Activated CD4-positive, CD25-positive, alpha-beta regulatory T cell treated with anti-CD3 and anti-CD28 coated beads, Interleukin-2, amount 50 U/mL, for 16 hours (primary cell): Measurements from ENCODE around the gene ATG4A.

ENCODE experiments used
- DNase-seq: peaks from one replicate; pipeline ENCODE4 v3.0.0-alpha.2; 2020; ENCODE audit warnings: low read depth, low spot score

ATG4A gene

DNA sequence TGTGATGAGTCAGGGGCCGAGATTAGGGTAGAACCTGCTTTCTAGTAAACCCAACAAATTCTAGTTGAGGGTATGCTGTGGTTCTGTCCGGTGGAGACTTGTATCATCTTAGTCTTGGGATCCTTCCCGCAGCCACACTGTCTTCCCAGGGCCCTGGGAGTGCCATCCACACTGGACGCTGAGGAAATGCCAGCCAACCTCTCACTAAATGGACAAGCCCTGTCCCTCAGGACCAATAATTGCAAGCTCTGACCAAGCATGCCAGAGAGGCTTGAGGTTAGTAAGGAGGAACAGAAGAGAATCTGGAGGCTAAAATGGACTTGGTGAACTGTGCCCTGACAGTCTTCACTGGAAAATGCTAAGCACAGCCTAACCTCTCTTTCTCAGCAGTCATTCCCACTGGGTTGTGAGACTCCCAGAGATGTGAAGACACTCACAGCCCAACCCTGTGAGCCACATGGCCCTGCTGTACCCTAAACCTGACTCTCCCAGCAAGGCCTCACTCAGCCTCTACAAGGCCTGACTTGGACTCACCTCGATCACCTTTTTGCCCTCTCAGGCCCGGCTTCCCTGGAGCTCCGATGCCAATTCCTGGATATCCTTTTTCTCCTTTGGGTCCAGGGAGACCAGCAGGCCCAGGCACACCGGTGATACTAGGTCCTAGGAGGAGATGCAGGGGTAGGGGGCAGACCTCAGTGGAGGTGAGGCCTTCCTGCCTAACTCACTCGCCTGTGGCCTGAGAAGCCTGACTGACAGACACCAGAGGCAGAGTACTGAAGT is 77.6 kb downstream of the ATG4A start:
- no peak for DNase-seq

DNA sequence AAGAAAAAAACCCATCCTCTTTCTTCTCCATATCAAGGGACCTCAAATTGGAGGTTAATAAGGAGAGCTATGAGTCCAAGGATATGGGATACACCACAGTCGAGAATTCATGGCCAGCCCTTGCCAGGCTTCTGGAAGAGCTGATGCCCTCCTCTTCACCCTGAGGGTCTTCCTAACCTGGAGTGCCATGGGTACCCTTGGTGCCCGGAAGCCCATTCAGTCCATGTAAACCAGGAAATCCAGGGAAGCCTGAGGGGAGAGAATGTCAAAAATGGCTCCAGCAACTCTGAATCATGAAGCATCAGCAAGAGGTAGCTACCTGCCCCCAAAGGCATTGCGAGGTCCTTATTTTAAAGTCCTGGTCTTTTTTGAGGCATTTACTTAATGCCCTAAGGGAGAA is 78.2 kb downstream of the ATG4A start:
- no peak for DNase-seq

DNA sequence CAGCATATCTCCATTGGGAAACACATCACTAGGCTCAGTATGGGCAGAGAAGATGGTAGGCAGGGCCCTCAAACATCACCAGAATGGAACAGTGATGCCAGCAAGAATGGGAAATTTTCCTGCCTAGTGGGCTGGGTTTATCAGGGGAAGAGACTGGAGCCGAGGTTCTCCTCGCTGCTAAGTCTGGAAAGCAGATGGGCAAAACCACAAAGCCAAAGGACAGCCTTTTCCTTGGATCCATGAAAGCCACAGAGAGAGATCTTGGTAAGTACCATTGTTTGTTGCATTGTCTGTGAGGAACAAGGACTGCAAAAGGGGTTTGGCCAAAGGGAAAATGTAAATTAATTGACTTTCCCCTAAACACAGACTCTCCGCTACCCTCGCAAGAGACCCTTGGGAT is 80.1 kb downstream of the ATG4A start:
- no peak for DNase-seq

DNA sequence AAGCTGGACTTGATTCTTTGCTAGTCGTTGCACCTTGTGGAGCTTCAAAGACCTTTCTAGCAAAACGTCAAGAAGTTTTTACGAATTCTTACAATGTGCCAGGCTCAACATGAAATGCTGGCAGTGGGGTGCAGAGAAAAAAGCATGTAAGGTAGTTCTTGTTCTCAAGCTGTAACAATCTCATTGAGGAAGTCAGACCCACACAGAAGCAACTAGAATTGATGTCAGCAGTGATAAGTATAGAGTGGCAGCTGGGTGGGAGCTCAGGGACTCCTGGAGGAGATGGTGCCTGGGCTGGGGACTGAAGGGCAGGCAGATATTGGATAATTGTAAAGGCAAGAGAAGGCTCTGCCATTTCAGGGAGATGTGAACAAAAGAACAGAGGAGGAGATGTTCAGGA is 82.3 kb downstream of the ATG4A start:
- no peak for DNase-seq

DNA sequence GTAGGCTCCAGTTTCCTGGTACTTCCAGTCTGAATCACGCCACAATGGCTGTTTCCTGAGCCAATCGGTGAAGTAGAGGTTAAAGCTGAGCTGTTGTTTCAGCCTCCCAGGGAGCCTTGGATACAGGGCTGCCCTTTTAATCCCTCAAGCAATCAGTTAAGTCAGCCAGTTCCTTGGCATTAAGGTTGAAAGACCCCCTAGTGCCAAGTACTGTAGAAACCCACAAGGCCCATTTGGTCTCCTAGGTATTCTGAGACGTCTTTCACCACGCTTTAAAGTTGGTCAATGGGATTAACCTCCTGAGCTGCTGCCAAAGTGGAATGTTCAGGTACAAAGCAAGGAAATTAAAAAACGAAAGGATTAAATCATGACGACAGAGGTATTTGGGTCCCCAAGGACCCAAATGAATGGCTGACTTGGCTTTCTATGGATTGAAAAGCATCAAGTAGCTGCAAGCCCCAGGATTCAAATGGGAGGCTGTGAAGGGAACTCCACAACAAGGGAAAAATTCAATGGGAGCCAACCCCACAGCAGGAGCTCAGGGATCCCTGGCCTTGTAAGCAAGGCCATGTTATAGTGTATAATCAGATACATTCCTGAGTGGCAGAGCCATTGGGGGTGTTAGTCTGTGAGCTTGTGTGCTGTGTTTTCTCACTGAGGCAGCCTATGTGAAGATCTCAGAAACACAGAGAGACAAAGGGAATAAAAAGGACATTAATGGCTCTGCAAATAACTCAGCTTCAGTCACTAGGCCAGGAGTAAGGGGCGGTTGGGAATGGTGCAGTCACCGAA is 86.0 kb downstream of the ATG4A start:
- no peak for DNase-seq

DNA sequence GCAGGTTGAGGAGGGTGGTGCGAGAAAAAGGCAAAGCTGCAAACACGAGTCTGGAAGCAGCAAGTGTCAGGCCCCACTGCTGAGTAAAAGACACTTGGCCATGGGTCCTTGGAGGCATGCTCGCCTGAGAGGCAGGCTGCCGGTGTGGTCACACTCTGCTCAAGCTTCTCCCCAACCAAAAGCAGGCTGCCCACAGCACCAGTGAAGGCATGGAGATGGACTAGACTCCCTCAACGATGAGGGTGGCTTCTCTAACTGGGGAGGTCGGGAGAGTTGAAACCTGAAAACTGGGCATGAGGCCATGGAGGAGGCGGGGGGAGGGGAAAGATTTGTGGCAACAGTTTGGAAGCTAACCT is 86.5 kb downstream of the ATG4A start:
- DNase-seq = no peak

DNA sequence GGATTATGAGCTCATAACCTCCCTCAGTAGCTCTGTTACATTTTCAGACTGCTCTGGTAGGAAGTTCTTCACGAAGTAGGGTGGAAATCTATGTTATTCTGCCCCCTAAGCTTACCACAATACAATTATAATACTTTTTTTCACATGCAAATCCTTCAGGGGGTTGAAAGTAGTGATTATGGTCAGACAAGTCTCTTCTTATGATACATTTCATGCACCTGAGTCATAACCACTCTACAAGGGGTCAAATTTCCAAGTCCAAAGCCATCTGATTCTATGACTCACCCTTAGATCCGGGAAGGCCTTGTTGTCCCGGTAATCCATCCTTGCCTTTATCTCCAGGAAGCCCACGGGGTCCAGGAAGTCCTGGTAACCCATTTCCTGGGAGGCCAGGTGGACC is 95.2 kb downstream of the ATG4A start:
- no peak for DNase-seq

DNA sequence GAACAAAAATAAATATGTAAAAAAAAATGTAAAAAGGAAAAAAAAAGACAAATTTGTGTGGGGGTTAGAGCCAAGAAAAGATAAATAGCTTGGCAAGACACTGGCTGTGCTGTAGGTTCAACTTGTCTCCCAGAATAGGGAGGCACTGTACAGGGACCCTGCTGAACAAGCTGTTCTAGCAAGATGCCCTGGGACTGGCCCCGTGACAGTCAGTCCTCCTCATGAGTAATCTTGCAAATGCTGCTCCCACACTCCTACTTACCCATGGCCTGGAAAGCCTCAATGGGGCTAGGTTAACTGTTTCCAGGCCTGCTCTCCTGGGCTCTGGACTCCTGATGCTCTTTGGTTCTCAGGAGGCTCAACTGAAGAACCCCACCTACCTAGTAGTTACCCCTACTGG is 106.8 kb downstream of the ATG4A start:
- no peak for DNase-seq

DNA sequence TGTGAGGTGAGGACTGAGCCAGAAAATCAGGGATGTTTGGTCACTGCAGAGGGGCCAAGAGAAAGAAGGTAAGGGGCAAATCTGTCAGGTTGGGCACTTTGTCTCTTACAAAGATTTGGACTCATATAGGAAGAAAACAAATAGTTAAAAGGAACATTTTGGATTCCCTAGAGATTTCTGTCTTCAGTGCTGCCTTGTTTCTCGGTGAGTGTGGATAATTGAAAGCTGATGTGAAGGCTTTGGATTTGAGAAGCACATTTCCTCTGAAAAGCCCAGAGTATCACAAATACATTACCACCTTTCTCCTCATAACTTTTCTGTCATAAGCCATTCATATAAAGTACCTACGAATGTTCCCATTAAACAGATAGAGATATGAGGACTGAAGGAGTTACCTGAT is 107.5 kb downstream of the ATG4A start:
- DNase-seq = no peak

DNA sequence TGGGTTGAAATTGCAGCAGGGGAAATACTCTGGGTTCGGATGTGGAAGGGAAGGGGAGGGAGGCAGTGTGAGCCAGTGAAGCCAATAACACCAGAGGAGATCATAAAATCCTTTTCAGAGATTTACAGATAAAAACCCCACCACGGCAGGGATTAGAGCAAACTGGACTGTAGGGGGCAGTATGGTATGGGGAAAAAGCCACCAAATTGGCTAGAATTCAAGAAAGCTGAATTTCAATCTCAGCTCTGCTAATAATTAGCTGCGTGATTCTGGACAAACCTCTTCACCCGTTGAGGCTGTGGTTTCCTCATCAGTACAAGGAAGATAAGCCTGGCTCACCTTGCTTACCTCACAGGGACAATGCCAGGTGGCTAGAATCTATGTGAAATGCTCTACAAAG is 108.1 kb downstream of the ATG4A start:
- DNase-seq = no peak

DNA sequence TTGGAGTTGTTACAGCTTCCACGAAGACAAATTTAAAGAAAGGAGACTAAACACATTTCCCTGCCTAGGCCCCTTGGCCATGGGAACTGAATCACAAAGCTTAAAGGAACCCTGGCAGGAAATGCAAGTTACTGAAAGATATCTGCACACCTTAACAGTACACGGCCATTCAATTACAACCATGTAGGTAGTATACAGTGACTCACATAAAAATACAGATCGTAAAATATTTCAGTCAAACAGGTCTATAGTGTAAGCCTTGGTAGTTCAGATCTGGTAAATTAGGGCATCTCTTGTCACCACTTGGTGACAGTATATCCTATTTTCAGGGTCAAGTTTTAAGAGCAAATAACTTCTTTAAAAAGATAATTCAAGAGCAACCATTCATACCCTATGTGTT is 112.0 kb downstream of the ATG4A start:
- DNase-seq = no peak
